RPMI8226 (cell line): ENCODE measurements around the gene STK38.
"Not testable (repeated sequence)": the region's sequence is repeated elsewhere in the genome, so short reads cannot be mapped to it uniquely, and the experiment has no call there.

ENCODE experiments used
- DNase-seq: peaks from one replicate; pipeline ENCODE4 v3.0.0-alpha.2; 2015

The STK38 gene

DNA sequence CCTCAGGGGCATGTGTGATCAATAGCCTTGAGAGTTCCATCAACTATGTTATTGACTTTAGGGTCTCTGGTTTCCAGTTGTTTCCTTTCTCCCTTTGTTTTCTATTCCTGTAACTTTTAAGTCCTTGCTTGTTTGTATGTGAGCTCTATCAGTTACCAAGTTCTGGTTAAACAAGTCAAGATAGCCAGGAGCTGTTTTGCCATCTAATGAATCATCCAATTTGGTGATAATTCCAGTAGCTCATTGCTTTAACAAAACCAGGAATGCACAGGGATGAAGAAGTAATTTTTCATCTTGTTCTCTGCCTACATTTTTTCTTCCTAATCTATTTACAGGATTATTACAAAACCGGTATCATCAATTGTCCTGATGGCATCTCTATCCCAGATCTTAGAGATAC, 68.0 kb downstream of the STK38 start:
- DNase-seq = no peak

DNA sequence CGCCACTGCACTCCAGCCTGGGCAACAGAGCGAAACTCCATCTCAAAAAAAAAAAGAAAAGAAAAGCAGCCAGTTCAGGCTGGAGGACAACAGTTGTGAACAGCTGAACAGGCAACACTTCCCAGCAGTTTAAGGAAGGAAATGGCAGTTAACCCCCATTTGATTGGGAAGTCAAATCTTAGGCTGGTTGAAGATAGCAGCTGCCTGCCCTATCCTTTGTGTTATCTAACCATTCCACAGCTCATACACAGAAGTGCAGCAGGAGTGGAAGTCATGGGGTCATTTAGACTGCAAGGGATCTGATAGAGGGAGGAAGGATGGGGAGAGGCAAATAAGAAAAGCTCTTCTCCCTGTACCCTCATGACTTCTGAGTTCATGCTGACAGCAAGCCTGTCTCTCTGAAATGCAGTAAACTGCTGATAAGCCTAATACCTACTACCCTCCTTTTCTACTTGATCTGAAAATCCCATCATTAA, 69.2 kb downstream of the STK38 start:
- no peak for DNase-seq

DNA sequence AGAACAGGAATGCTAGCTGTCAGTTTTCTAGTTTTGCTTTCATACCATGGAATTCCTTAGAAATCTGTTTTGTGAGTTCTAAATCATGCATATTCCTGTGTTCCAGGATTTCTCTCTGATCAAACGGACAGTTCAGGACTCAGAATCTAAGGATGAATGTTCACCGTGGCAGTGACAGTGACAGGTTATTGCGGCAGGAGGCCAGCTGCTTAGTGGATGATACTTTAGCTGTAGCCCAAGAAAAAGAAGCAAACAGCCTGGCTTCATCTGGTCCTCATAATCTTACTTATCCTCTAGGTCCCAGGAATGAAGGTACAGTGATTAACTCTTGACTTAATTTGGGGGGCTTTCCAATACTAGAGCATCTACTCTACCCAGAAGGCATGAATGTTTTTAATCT, 77.3 kb downstream of the STK38 start:
- DNase-seq = no peak

DNA sequence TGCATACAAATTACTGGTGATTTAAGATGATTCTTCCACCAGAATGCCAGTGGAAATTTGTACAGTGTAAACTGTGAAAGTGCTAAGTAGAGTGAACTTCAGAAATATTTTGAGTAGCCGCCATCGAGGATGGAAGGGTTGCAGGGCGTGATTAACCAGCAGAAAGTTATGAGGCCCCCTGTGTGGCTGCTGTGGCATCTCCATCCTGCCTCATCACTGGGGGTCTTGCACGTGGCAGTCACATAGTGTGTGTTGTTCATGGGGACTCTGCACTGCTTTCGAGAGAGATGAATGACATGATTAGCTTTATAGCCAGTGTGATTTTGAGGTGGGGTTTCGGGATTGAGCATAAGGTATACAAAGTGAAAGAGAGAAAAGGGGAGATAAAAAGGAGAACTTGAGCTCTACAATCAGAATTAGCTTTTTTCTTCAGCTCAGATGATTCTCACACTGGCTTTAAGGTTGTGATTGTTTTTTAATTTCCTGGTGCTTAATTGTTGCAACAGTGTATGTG, 78.1 kb downstream of the STK38 start:
- no peak for DNase-seq

DNA sequence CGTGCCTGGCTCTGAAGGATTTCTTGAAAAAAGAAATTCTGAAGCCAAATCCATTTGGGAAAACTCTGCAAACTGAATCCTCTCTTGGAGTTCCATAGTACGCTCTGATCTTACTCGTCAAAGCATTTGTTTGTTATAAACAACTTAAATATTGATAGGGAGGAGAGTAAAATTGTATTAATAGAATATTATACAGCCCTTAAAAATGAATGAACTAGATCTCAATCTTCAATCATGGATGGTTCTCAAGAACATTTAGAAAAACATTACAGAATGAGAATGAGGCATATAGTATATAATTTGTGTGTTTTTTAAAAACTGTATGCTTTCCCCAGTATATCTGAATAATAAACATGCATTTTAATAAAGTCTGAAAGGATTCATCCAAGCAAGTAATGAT, 79.7 kb downstream of the STK38 start:
- no peak for DNase-seq

DNA sequence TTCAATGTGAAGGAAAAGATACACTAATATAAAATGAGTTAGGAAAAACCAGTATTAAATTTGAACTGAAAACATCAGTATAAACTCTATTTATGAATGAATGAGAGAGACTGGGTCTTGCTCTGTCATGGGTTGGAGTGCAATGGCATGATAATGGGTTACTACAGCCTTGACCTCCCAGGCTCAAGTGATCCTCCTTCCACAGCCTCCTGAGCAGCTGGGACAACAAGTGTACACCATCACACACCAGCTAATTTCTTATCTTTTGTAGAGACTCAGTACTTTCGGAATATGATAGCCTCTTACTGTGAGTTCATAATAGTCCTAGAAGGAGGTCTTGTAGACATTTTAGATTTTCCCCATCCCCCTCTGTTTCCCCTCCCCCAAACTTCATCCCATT, 83.0 kb downstream of the STK38 start:
- DNase-seq = no peak

DNA sequence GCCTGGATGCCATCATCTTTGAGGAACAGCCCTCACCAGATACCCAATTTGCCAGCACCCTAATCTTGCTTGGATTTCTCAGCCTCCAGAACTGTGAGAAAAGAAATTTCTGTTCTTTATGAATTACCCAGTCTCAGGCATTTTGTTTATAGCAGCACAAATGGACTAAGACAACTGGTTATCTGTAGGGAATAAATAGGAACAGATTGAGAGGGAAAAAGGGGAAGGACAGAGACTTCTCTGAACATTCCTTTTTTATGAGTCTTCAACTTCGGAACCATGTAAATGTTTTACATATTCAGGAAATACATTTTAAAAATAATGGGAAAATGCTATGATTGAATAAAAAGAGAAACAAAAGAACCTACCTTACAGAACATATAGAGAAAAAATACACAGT, 83.6 kb downstream of the STK38 start:
- no peak for DNase-seq

DNA sequence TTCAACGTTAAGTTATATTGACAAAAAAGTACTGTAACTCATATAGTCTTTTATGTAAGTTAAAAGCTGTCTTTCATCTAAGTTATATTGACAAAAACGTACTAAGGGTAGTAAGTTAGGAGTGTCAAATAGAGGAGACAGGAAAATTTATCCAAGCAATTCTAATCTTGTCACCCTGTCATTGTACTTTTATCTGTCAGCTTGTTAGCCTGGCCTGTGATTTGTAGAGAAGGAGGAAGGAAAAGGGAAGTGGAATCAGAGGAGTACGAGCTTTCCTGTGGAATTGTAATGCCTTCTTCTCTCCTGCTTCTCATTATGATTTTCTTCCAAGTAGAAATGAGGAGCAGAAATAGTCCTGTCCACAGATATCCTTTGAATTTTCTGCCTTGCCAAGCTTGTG, 85.6 kb downstream of the STK38 start:
- no peak for DNase-seq

DNA sequence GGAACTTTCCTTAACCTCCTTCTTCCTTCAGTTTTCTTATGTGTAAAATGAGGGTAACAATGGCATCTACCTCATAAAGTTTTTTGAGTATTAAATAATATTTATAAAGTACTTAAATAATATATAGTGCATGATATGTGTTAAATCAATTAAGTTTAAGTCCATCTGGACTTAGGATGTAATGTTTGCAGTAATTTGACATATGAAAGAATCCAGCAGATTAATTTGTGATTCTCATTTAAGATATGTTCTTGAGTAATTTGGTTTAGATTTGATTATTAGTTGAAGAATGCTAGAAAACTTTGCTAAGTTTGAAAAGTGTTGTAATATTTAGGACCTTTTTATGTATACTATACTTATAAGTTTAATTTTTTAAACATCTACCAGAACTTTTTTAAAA, 86.4 kb downstream of the STK38 start:
- DNase-seq = no peak

DNA sequence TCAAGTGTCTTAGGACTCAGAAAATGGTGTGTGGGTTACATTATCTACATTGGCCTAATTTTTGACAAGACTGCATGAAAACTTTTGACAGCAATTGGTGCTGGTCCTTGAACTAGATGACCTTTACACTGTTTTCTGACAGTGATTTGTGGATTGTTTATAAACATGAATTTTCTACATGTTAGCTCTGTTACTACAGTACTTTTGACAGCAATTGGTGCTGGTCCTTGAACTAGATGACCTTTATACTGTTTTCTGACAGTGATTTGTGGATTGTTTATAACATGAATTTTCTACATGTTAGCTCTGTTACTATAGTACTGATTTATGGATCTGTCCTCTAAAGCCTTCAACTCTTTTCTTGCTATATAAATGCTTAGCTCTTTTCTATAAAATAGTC, 87.8 kb downstream of the STK38 start:
- no peak for DNase-seq

DNA sequence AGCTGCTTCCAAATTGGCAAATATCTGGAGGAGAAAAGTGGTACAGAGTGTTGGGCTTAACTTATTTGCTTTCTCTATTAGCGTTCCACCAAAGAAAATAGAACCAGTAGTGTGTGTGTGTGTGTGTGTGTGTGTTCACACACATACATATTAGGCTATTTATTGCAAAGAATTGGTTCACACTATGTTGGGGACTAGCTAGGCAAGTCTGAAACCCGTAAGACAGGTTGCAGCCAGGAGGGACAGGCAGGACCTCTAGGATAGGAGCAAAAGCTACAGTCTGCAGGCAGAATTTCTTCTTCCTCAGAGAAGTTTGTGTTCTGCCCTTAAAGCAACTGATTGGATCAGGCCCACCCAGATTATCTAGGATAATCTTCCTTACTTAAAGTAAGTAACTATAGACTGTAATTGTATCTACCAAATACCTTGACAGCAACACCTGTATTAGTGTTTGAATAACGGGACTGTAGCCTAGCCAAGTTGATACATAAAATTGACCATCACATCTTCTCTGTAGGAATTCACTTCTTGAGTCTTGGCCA, 91.7 kb downstream of the STK38 start:
- DNase-seq = no peak

DNA sequence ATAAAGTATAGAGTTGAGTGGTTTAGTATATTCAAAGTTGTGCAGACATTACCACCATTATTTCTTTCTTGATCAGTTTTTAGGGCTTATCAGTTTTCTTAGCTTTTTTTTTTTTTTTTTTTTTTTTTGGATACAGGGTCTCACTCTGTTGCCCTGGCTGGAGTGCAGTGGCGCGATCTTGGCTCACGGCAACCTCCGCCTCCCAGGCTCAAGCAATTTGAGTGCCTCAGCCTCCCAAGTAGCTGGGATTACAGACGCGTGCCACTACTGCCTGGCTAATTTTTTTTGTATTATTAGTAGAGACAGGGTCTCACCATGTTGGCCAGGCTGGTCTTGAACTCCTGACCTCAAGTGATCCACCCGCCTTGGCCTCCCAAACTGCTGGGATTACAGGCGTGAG, 94.4 kb downstream of the STK38 start:
- not testable (repeated sequence) for DNase-seq

DNA sequence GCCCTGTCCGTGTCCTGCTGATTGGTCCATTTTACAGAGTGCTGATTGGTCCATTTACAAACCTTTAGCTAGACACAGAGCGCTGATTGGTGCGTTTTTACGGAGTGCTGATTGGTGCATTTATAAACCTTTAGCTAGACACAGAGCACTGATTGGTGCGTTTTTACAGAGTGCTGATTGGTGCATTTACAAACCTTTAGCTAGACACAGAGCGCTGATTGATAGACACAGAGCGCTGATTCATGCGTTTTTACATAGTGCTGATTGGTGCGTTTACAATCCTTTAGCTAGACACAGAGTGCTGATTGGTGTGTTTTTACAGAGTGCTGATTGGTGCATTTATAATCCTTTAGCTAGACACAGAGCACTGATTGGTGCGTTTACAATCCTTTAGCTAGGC, 98.1 kb downstream of the STK38 start:
- DNase-seq = not testable (repeated sequence)

DNA sequence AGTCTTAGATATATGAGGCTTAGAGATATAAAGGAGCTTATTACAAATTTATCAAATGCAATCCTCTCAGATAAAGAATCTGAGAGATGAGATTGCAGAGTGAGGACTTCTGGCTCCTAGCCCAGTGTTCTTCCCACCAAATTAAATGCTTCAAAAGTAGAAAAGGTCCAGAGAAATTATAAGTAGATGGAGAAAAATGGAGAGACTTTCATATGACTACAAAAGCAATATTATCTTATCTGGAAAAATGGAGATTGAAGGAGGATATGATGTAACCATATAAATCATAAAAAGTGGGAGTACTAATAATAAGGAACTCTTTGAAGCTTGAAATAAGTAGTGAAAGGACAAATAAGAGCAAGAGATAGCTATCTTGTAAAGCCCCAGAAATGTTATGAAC, 101.7 kb downstream of the STK38 start:
- no peak for DNase-seq

DNA sequence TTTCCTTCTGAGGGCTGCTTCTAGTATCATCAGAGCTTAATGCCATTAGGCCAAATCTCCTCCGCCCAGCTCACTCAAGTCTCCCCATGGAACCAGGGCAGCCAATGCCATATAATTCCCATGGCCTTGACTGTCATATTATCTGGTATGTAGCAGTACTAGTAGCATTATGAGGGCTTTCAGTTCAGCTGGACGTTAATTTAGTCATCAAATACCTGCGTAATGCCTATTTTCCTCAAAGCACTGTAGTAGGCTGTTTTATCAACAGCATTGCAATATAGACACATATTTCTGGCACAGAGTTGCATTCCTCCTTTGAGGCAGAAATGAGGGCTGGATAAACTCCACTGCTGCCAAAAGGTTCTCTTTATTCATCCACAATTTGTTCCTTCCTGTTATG, 102.8 kb downstream of the STK38 start:
- DNase-seq = no peak
